NCI-H2227 (cell line): Measurements from ENCODE around the gene NPPA.
A peak's percentile ranks its signal among the peaks of the same experiment; 100 is the strongest.

Experiments
- DNase-seq: peaks from one replicate; lab custom pipeline; 2025; ENCODE audit not compliant: unreplicated experiment; lab: John Stamatoyannopoulos, UW

The NPPA gene

GRCh38 chr1:11874624-11875023 lies 27.0 kb upstream of the NPPA start:
- DNase-seq = no peak

GRCh38 chr1:11874258-11874562 lies 26.6 kb upstream of the NPPA start:
- DNase-seq = no peak

- no peak for DNase-seq
Observed at GRCh38 chr1:11873395-11874257, 26.0 kb upstream of the NPPA start.

GRCh38 chr1:11872545-11872944 lies 25.0 kb upstream of the NPPA start:
- no peak for DNase-seq

GRCh38 chr1:11869650-11870207 lies 22.1 kb upstream of the NPPA start:
- DNase-seq = no peak

- DNase-seq = no peak
Observed at GRCh38 chr1:11869104-11869503, 21.5 kb upstream of the NPPA start.

GRCh38 chr1:11868331-11868980 lies 20.9 kb upstream of the NPPA start:
- no peak for DNase-seq

- no peak for DNase-seq
Observed at GRCh38 chr1:11862890-11863289, 15.3 kb upstream of the NPPA start.

- peak; percentile 35 for DNase-seq
Observed at GRCh38 chr1:11860587-11860986, 13.0 kb upstream of the NPPA start.

GRCh38 chr1:11860083-11860482 lies 12.5 kb upstream of the NPPA start:
- DNase-seq = no peak

GRCh38 chr1:11858968-11859871 lies 11.6 kb upstream of the NPPA start:
- DNase-seq = no peak

- DNase-seq = no peak
Observed at GRCh38 chr1:11858613-11858967, 11.0 kb upstream of the NPPA start, which contains the start of gene NPPB. NPPB (minus strand) TSS chr1:11858945; CDS start chr1:11858833, 112 bp downstream.

GRCh38 chr1:11858158-11858557 lies 10.6 kb upstream of the NPPA start:
- no peak for DNase-seq

- DNase-seq = no peak
Observed at GRCh38 chr1:11857164-11857851, 9.7 kb upstream of the NPPA start.

GRCh38 chr1:11856698-11857097 lies 9.1 kb upstream of the NPPA start:
- no peak for DNase-seq

GRCh38 chr1:11855430-11855829 lies 7.8 kb upstream of the NPPA start:
- DNase-seq = no peak

GRCh38 chr1:11854519-11854918 lies 6.9 kb upstream of the NPPA start:
- DNase-seq = no peak

GRCh38 chr1:11851180-11851579 lies 3.6 kb upstream of the NPPA start:
- no peak for DNase-seq

- no peak for DNase-seq
Observed at GRCh38 chr1:11850156-11850555, 2.6 kb upstream of the NPPA start.

GRCh38 chr1:11848373-11848700 lies 754 bp upstream of the NPPA start:
- peak; percentile 61 for DNase-seq
